ENCODE data around the gene PAX3.

- TF ChIP-seq CTCF (IDR thresholded peaks at IDR 0.05) (no peak), POLR2A (IDR thresholded peaks at IDR 0.05) (no peak)
Measured at GRCh38 chr2:222228054-222228453, 70.7 kb downstream of the PAX3 start.

All from Peyer's patch (tissue), 4 donors.